ENCODE data around the gene IGFBP2. TPM values are rescaled to one million over a fixed set of nuclear protein-coding genes. Genes with fewer than 3 reads are reported as not detected.

Gene IGFBP2
- total and polyA plus RNA-seq, 7 donors: 8.2 to 33.2 (median 12.8) TPM

- intact Hi-C loops (cut with DNase I): no loop called here
- 80 to 94% (median 92%) methylated on average over 13 of the region's 13 CpGs for WGBS, 3 donors
- Histone ChIP-seq H3K9me3 (no peaks in the 10 kb centered on the region), H3K36me3 (ENCODE audit: insufficient read depth in 1 of 2, low read depth in 1 of 2) (no peaks in the 10 kb centered on the region), H3K4me3 (no peak overlapping the region), H3K27ac (no peak overlapping the region), H3K27me3 (ENCODE audit: insufficient read depth in 3 of 3, low read length in 2 of 3) (no peaks in the 10 kb centered on the region), H3K4me1 (no peaks in the 10 kb centered on the region)
- no peak for TF ChIP-seq CTCF (IDR thresholded peaks at IDR 0.05)
- ATAC-seq (no peak), DNase-seq (no peak)
Observed at GRCh38 chr2:216617159-216617815, 15.9 kb upstream of the IGFBP2 start.

- Histone ChIP-seq H3K4me3 (no peak overlapping the region), H3K9me3 (no peaks in the 10 kb centered on the region), H3K27ac (no peak overlapping the region), H3K4me1 (no peaks in the 10 kb centered on the region), H3K36me3 (ENCODE audit: insufficient read depth in 1 of 2, low read depth in 1 of 2) (no peaks in the 10 kb centered on the region), H3K27me3 (ENCODE audit: insufficient read depth in 3 of 3, low read length in 2 of 3) (no peaks in the 10 kb centered on the region)
- DNase-seq (no peak), ATAC-seq (no peak)
- no peak for TF ChIP-seq CTCF (IDR thresholded peaks at IDR 0.05)
- intact Hi-C loops (cut with DNase I): no loop called here
- WGBS, 3 donors: 82 to 87% (median 85%) methylated on average over 7 of the region's 7 CpGs
Observed at GRCh38 chr2:216618785-216619184, 14.4 kb upstream of the IGFBP2 start.

GRCh38 chr2:216619411-216620393 lies 13.5 kb upstream of the IGFBP2 start:
- no peak overlapping the region for H3K27ac ChIP-seq
- DNase-seq: no peak
- no peak overlapping the region for H3K4me3 ChIP-seq
- TF ChIP-seq CTCF (IDR thresholded peaks at IDR 0.05): no peak
- no peaks in the 10 kb centered on the region for H3K4me1 ChIP-seq
- H3K27me3 ChIP-seq (ENCODE audit: insufficient read depth in 3 of 3, low read length in 2 of 3): no peaks in the 10 kb centered on the region
- intact Hi-C loops (cut with DNase I): no loop called here
- no peaks in the 10 kb centered on the region for H3K36me3 ChIP-seq (ENCODE audit: insufficient read depth in 1 of 2, low read depth in 1 of 2)
- no peaks in the 10 kb centered on the region for H3K9me3 ChIP-seq
- ATAC-seq: peak in 1 of 4 donors; percentile 16
- 62 to 72% (median 70%) methylated on average over 11 to 12 of the region's 12 CpGs for WGBS, 3 donors

GRCh38 chr2:216620786-216621185 lies 12.4 kb upstream of the IGFBP2 start:
- DNase-seq (no peak), ATAC-seq (no peak)
- H3K4me1 ChIP-seq: no peaks in the 10 kb centered on the region
- no peak for TF ChIP-seq CTCF (IDR thresholded peaks at IDR 0.05)
- no peaks in the 10 kb centered on the region for H3K36me3 ChIP-seq (ENCODE audit: insufficient read depth in 1 of 2, low read depth in 1 of 2)
- H3K4me3 ChIP-seq: no peak overlapping the region
- WGBS, 3 donors: 31 to 48% (median 41%) methylated on average over 12 of the region's 12 CpGs
- intact Hi-C loops (cut with DNase I): no loop called here
- H3K9me3 ChIP-seq: no peaks in the 10 kb centered on the region
- H3K27me3 ChIP-seq (ENCODE audit: insufficient read depth in 3 of 3, low read length in 2 of 3): no peaks in the 10 kb centered on the region
- no peak overlapping the region for H3K27ac ChIP-seq

Measured in psoas muscle (tissue), 8 donors.